Nasal cavity respiratory epithelium epithelial cell of viscerocranial mucosa (primary cell): ENCODE measurements around the gene RTP3. TPM values are rescaled to one million over a fixed set of nuclear protein-coding genes. Genes with fewer than 3 reads are reported as not detected.

Experiments used
- total RNA-seq: library from RNA; depleted of rRNA; stranded (reverse); fragments of >200 nt; gene quantifications from 2 replicates; pipeline ENCODE4 v1.2.3, GENCODE V29; 2014

Gene RTP3
- total RNA-seq: not detected in 2 replicates

GRCh38 chr3:46497556-46498265 is at the start of gene RTP3:
Gene RTP3 (plus strand): TSS chr3:46497976. CDS start chr3:46498063, 87 bp downstream.

GRCh38 chr3:46464326-46465195 is 33.2 kb upstream of the RTP3 start, which contains the start of gene LTF:
Gene LTF (minus strand): TSS chr3:46464905. CDS start chr3:46464867, 38 bp downstream.

Other genes with a start within 250 kb of the RTP3 start
- under 0.01 TPM in 2 replicates for gene CCR2, start 143.9 kb upstream of the RTP3 start, total RNA-seq
- gene CCR5, start 127.0 kb upstream of the RTP3 start, total RNA-seq: not detected in 2 replicates
- 0.07 TPM in 1 of 2 replicates, not detected in the other for gene CCRL2, start 90.7 kb upstream of the RTP3 start, total RNA-seq
- under 0.01 TPM in 2 replicates for gene LTF, start 33.1 kb upstream of the RTP3 start, total RNA-seq
- gene LRRC2, start 68.3 kb downstream of the RTP3 start, total RNA-seq: under 0.01 and 0.36 TPM in 2 replicates
- gene FAM240A, start 114.5 kb downstream of the RTP3 start, total RNA-seq: not detected in 2 replicates
- 70.4 and 81.4 TPM in 2 replicates for gene ALS2CL, start 195.7 kb downstream of the RTP3 start, total RNA-seq
- 1.9 and 2.4 TPM in 2 replicates for gene TMIE, start 203.4 kb downstream of the RTP3 start, total RNA-seq
- under 0.01 TPM in 1 of 2 replicates, not detected in the other for gene PRSS50, start 219.9 kb downstream of the RTP3 start, total RNA-seq